GM12865 (cell line): ENCODE results near the gene ADAMTS4.

Source experiments
- DNase-seq: peaks from one replicate; pipeline ENCODE4 v3.0.0; 2010; ENCODE audit warnings: low read depth
- H3K4me3 ChIP-seq: 2 replicates; pipeline ENCODE4 v1.5.1; 2011; ENCODE audit warnings: mild to moderate bottlenecking, low read depth, low read length, control low read depth
- TF ChIP-seq, protein P1 (sequence below): IDR thresholded peaks from 2 replicates; pipeline ENCODE4 v1.5.1; 2011; ENCODE audit warnings: low read length, control low read depth, low read depth, inconsistent platforms; ENCODE audit not compliant: insufficient read depth; ENCODE audit errors: missing control alignments

ADAMTS4 gene

DNA sequence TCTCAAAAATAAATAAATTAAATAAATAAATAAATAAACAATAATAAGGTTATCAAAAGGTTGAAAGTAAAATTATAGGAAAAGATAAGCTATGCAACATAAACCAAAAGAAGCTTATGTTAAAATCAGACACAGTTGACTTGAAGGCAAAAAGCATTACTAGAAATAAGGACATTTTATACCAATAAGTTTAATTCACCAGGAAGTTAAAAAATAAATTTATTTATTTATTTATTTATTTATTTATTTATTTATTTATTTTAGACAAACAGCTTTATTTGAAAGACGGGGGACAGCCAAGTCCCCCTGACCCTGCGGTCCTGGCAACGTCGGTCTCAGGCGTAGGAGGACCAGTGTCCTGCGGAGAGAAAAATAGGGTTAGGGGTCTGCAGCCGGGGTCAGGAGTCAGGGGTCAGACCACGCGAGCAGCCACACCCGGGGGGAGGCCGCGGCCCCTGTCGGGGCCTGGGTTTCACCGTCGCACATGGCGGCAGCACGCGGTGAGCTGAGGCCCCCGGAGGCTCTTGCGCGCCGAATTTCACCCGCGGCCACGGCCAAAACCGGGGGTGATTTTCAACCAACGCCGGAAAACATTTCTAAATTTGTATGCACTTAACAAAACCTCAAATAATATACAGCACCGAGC is 58.0 kb downstream of the ADAMTS4 start:
- DNase-seq, result no peak
- TF ChIP-seq, protein P1, sequence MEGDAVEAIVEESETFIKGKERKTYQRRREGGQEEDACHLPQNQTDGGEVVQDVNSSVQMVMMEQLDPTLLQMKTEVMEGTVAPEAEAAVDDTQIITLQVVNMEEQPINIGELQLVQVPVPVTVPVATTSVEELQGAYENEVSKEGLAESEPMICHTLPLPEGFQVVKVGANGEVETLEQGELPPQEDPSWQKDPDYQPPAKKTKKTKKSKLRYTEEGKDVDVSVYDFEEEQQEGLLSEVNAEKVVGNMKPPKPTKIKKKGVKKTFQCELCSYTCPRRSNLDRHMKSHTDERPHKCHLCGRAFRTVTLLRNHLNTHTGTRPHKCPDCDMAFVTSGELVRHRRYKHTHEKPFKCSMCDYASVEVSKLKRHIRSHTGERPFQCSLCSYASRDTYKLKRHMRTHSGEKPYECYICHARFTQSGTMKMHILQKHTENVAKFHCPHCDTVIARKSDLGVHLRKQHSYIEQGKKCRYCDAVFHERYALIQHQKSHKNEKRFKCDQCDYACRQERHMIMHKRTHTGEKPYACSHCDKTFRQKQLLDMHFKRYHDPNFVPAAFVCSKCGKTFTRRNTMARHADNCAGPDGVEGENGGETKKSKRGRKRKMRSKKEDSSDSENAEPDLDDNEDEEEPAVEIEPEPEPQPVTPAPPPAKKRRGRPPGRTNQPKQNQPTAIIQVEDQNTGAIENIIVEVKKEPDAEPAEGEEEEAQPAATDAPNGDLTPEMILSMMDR, result no peak
- no peak overlapping the region for H3K4me3 ChIP-seq

DNA sequence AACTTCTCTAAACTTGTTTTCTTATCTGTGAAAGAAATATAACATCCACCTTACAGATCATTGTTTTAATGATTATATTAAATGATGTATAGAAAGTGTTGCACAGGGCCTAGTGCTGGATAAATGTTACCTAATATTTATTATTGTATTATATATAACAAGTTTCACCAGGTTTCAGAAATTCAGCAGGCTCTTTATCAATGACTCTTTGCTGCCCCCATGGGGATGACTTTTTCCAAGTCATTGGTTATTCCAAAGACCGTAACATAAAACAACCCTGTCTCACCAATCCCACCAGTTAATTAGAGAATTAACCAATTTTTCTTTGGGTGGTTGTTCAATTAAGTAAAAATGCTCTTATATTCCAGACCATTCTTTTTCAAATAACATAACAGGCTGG is 59.1 kb downstream of the ADAMTS4 start:
- TF ChIP-seq, protein P1, result peak; percentile 23
- DNase-seq, result peak; percentile 52
- no peak overlapping the region for H3K4me3 ChIP-seq

DNA sequence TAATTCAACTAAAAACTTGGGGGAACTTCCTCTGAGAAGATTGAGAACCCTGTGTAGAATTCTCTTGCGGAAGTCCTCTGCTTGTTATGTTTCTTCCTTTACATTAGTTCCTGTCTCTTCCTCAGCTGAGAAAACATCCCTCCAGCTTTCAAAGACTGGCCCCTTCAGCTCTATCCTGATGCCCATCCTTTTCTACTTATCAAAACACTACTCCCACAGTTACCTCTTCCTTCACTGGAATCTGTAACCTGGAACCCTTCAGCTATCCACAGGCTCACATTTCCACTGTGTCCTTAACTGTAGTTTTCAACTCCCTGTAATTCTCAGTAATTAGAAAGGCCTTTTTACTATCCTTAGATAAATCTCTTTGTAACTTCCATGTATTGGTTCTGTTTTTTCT is 60.4 kb downstream of the ADAMTS4 start:
- TF ChIP-seq, protein P1, result no peak

DNA sequence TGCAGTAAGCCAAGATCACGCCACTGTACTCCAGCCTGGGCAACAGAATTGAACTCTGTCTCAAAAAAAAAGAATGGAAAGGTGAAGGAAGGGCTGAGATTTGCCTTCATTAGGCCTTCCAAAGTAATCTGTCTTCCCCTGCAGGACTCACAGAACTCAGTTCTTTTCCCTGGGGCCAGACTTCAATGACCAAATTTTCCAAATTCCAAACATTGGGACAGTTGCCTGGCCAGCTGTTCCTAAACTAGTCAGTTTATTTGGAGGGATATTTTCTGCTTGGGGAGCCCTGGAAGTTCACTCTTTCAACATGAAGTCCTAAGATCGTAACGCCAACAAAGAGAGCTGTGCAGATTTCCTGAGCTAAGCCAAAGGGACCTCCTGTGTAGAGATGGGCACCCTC is 61.0 kb downstream of the ADAMTS4 start:
- H3K4me3 ChIP-seq, result no peak overlapping the region
- TF ChIP-seq, protein P1, result no peak
- no peak for DNase-seq

More for the DNA sequence above, 60.4 kb downstream of the ADAMTS4 start:
- DNase-seq, result no peak
- H3K4me3 ChIP-seq, result no peak overlapping the region
